ENCODE data around the gene STK32B.
"Not testable (repeated sequence)": the region's sequence is repeated elsewhere in the genome, so short reads cannot be mapped to it uniquely, and the experiment has no call there.

STK32B gene

DNA sequence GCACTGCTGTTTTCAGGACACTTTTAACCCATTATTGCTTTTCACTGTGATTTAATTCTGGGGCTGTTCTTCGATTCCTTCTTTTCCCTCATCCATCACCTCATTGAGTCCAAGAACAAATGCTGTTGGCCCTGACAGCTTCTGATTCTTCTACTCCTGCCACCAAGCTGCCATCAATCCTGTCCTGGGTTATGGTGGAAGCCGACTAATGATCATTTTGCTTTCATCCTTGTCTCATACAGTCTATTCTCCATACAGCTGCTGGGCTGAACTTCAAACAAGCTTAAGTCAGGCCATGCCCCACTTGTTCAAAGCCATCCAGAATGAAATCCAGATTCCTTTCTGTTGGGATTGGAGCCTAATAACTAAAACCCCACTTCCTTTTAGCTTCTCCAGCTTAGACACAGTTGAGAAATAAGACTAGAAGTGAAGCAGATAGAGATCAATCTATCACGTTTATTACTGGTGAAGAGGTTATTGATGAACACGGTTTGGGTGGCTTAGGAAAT lies 161.9 kb downstream of the STK32B start:
- DNase-seq = no peak

DNA sequence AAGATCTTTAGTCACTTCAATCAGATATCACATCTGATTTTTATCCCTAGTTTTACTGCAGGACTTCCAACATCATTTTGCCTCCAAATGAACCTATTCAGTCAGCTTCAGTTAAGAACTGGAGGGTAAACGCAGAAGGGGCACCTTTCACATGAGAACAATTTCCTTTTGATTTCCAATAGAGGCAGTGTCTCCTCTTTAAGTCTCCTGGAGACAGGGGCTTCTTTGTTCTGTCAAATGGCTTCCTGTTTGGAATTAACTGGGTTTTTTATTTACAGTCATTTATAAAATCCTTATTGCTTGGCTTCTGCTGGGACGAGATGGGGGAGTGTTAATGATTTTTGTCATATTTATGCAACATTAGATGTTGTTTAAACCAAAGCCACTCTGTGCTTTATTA lies 164.0 kb downstream of the STK32B start:
- DNase-seq = no peak

- no peak for DNase-seq
Measured at GRCh38 chr4:5217421-5217820, 166.1 kb downstream of the STK32B start.

DNA sequence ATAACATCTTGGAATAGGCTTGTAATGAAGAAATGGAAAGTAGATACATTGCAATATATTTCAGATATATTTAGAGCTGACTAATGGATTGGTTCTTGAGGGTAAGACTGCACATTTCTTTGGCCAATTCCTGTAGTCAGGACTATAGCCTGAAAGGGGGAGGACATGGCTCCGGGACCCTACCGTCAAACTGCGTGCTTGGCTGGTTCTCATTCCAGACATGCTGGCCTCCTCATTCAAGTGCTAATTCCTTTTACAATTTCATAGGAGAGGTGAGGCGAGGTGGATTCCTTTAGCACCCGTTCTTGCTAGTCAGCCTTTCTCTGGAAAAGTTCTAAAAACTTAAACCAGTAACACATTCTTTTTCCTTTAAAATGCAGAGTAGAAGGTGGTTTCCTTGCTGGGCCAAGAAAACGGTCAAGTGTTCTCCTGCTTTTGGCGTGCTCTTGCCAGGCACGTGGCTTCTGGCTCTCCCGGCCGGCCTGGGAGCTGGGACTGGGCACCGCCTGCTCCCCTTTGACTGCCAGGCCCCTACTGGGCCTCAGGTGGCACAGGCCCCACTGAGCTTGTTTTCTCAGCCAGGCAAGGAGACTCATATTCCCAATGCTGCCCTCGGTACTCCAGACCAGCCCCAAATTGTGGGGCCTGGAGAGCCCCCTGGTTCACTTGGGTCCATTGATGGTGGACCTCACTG lies 167.2 kb downstream of the STK32B start:
- DNase-seq = no peak

DNA sequence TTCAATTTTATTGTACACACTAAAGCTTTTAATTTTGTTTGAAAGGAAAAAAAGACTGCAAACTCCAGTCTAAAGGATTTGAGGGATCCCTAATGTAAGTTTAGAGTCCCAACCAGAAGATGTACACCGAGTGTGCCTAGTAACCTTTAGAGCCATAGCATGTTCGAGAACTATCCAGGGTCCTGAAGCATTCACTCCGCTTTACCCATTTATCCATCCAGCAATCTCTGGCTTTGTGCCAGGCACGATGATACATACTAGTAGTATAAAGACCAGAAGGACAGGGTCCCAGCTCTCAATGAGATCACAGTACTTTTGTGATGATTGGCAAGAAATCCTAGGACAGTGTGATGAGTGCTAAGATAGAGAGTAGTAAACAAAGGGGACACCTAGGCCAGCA lies 168.7 kb downstream of the STK32B start:
- DNase-seq = no peak

DNA sequence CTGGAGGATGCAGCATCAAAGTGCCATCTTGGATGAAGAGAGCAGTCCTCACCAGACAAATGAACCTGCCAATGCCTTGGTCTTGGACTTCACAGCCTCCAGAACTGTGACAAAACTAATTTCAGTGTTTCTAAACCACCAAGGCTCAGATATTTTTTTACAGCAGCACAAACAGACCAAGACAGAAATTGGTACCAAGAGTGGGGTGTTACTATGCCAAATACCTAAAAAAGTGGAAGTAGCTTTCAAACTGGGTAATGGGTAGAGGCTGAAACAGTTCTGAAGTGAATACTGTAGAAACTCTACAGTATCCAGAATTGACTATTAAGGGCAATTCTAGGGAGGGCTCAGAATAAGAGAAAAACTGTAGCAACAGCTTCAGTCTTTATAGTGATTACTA lies 170.8 kb downstream of the STK32B start:
- DNase-seq = no peak

DNA sequence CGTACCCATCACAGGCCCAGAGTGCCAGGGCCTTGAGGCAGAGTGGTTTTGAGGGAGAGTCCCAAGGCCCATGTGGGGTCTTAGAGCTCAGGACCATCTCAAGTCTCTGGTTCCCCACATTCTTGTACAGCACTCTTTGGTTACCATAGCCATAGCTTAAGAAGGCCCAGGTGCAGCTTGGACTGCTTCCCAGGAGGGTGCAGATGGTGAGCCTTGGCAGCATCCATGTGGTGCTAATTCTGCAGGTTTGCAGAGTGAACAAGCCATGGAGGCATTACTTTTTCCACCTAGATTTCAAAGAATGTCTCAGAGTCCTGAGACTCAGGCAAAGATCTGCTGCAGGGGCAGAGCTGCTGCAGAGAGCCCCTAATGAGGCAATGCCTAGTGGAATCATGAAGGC lies 171.7 kb downstream of the STK32B start:
- DNase-seq = no peak

GRCh38 chr4:5224340-5224739 lies 173.1 kb downstream of the STK32B start:
- no peak for DNase-seq

DNA sequence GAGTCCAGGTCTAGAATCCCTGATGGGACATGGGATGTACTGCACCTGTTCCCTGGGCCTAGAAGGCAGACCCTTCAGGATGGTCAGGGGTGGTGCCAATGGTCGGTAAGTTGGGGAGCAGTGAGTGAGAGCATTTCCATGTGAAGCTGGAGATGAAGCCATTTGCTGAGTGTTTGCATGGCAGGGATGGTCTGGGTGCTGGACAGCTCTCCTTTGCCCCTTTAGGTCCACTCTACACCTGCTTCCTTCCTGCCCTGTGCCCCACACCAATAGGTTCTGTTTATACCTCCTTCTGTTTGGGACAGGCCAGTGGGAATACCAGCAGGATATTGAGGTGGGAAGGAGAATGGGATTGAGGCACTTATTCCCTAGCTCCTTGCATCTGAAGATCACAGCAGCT lies 181.3 kb downstream of the STK32B start:
- DNase-seq = no peak

DNA sequence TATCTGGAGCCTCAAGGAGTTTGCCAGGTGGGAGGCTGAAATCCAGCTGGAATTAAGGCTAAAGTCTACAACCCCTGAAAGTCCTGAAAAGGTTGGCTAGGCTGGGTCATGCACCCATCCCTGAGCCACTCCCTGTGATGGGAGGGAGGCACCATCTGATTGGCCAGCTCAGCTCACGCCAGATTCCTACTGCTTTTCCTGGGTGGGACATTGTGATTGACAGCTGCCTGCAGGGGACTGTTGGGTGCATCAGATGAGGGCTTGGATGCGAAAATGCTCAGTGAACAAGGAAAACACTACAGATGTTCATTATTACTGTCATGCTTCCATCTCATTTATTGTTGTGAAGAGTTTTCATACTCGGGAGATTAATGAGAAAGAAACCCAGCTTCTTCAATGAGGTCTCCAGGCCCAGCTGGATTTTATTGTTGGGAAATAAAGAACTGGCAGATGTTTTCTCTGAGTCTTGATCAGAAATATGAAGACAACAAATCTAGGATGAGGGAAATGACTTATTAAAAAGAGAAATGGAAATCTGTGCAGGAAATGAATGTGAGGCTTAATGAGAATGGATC lies 185.9 kb downstream of the STK32B start:
- DNase-seq = no peak

- DNase-seq = no peak
Measured at GRCh38 chr4:5238173-5238572, 186.9 kb downstream of the STK32B start.

DNA sequence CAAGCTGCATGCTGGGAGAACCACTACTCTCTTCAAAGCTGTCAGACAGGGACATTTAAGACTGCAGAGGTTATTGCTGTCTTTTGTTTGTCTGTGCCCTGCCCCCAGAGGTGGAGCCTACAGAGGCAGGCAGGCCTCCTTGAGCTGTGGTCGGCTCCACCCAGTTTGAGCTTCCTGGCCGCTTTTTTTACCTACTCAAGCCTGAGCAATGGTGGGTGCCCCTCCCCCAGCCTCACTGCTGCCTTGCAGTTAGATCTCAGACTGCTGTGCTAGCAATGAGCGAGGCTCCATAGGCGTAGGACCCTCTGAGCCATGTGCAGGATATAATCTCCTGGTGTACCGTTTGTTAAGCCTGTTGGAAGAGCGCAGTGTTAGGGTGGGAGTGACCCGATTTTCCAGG lies 195.8 kb downstream of the STK32B start:
- not testable (repeated sequence) for DNase-seq

DNA sequence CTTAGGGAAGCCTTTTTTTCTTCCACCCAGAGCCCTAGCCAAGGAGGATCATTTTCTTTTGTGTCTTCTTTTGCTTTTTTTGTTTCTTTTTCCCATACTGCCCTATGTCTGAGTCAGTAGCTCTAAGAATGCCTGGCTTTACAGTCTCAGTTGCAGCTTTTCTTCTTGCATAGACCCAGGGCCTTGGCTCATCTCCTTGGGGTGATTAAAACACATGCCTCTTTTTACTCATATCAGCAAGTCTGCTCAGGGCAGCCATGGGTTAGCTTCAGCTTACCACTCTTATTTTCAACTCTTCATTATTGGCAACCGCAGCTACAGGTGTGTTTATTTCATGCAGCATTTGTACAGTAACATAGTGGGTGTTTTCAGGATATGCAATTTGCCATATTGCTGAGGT lies 196.5 kb downstream of the STK32B start:
- DNase-seq = no peak

DNA sequence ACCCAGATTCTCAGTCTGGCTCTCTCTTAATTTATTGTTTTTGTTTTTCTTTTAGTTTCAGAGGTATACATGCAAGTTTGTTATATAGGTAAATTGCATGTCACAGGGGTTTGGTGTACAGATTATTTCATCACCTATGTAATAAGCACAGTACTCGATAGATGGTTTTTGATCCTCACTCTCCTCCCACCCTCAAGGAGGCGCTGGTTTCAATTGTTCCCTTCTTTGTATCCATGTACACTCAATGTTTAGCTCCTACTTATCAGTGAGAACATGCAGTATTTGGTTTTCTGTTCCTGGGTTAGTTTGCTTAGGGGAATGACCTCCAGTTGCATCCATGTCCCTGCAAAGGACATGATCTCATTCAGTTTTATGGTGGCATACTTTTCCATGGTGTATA lies 198.4 kb downstream of the STK32B start:
- no peak for DNase-seq

- not testable (repeated sequence) for DNase-seq
Measured at GRCh38 chr4:5250536-5250935, 199.3 kb downstream of the STK32B start.

GRCh38 chr4:5256421-5256820 lies 205.1 kb downstream of the STK32B start:
- DNase-seq = no peak

DNA sequence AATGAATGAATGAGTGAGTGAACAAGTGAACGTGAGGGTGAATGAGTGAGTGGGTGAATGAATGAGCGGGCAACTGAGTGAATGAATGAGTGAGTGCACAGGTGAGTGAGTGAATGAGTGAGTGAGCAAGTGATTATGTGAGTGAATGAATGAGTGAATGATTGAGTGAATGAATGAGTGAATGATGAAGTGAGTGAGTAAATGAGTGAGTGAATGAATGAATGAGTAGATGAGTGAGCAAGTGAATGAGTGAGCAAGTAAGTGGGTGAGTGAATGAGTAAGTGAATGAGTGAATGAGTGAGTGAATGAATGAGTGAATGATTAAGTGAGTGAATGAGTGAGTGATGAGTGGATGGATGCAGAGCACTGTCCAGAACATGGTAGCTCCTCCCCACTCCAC lies 205.8 kb downstream of the STK32B start:
- no peak for DNase-seq

DNA sequence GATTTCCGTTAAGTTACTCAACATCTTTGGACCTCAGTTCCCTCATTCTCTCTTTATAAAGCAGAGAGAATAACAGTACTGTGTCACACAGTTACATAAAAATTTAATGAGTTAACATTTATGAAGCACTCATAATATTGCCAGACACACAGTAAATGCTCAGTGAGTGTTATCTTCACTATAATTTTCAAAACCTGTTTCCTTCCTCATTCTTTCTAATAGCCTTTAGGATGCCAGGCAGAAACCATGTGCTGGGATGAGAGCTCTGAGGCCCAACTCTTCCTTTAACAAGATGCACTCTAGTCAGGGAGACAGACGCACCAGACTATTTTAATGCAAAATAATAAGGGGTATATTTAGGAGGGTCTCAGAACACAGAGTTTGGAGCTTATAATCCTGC lies 208.2 kb downstream of the STK32B start:
- DNase-seq = no peak

DNA sequence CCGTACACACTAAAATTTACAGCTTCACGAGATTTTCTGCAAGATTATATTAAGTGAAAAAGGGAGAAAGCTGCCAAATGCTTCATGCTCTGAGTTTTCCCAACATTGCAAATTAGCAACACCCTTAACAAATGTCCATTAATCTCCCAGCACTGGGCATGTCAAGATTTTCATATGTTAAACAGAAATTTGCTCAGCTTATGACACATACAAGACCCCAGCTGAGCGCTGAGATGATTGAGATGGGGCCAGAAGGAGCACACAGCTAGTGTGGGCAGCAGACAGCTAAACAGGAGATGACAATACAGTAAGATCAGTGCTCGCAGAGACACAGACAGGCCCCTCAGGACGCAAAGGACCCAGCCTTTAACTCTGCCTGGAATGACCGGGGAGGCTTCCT lies 208.8 kb downstream of the STK32B start:
- no peak for DNase-seq

- no peak for DNase-seq
Measured at GRCh38 chr4:5261866-5262265, 210.6 kb downstream of the STK32B start.

DNA sequence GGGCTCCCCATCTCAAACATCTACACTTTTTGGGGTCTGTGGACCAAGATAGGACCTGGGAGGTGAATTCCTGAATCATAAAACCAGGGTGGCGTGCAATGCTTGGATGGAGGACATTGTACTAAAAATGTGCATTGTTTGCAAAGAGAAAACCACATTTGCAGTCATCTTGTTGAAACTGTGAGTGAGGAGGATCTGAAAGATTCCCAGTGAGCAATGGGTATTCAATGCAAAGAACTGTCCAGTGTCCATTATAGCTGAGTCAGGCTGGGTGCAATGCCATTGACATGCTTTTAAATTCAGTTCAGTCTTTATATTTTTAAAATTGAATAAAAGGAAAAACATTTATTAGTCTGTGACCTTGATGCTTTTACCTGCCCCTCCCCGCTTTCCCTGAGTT lies 215.7 kb downstream of the STK32B start:
- no peak for DNase-seq

GRCh38 chr4:5267408-5267807 lies 216.1 kb downstream of the STK32B start:
- no peak for DNase-seq

GRCh38 chr4:5276475-5277075 lies 225.3 kb downstream of the STK32B start:
- DNase-seq = no peak

DNA sequence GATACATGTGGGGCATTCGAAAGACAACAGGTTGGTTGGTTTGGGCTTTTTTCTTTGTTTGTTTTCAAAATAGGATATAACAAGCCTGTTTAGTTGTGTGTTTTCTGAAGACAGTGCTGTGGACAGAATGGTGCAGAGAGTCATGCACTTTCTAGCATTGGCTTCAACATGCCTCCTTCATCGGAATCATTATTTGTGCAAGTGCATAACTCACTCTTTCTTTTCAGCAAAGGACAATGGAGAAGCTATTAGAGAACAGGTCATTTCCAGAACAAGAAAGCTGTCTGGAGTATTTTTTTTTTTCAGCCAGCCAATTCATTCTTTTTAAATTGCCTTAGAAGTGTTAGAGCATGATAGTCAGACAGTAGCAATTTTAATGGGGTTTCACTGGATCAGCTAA lies 225.8 kb downstream of the STK32B start:
- DNase-seq = no peak

DNA sequence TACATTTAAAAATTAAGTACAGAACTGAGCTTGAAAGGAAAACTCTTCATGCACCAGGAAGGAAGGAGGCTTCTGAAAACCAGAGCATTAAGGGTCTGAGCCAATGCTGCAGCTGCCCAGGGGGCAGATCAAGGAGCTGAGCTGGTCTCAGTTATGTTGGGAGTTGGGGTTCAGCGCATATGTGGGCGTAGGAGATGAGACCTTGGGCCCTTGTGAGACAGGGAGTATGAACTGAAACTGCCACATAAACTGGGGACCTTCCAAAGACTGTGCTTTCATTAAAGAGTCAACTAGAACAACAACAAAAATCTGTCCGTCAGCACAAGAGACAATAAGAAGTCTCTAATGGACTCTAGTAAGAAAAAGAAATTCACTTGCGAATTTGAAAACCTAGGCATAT lies 226.9 kb downstream of the STK32B start:
- DNase-seq = no peak

Data from MV-4-11 (cell line).